Glutamatergic neuron (in vitro differentiated cells): ENCODE data around the gene ITGBL1. TPM values are rescaled to one million over a fixed set of nuclear protein-coding genes. Genes with fewer than 3 reads are reported as not detected.

ENCODE experiments used
- DNase-seq: peaks from one replicate; pipeline ENCODE4 v3.0.0; 2022
- H3K27ac Mint-ChIP-seq: one replicate; pipeline ENCODE4 v1.8.0; 2020; ENCODE audit warnings: mild to moderate bottlenecking, mixed read lengths, inconsistent platforms; ENCODE audit not compliant: unreplicated experiment
- H3K27me3 Mint-ChIP-seq: one replicate; pipeline ENCODE4 v1.8.0; 2020; ENCODE audit warnings: mild to moderate bottlenecking, moderate library complexity, mixed read lengths, inconsistent platforms; ENCODE audit not compliant: unreplicated experiment
- H3K36me3 Mint-ChIP-seq: one replicate; pipeline ENCODE4 v1.8.0; 2020; ENCODE audit warnings: mild to moderate bottlenecking, mixed read lengths, inconsistent platforms; ENCODE audit not compliant: unreplicated experiment
- H3K4me1 Mint-ChIP-seq: one replicate; pipeline ENCODE4 v1.8.0; 2020; ENCODE audit warnings: mild to moderate bottlenecking, low read depth, mixed read lengths, inconsistent platforms; ENCODE audit not compliant: unreplicated experiment
- H3K4me3 Mint-ChIP-seq: one replicate; pipeline ENCODE4 v1.8.0; 2020; ENCODE audit warnings: mild to moderate bottlenecking, mixed read lengths, inconsistent platforms; ENCODE audit not compliant: unreplicated experiment
- H3K9me3 Mint-ChIP-seq: one replicate; pipeline ENCODE4 v1.8.0; 2020; ENCODE audit warnings: mild to moderate bottlenecking, moderate library complexity, mixed read lengths, inconsistent platforms; ENCODE audit not compliant: unreplicated experiment
- CTCF ChIP-seq: fragments of 200-600 bp; sonication (generic); IDR thresholded peaks from one replicate; pipeline ENCODE4 v1.5.0; 2021; ENCODE audit not compliant: partially characterized antibody, unreplicated experiment
- total RNA-seq: library from RNA; stranded (reverse); fragmentation: NEBNext Ultra II Directional; extraction: Animal tissue kit (Norgen Biotek cat#: 25700); gene quantifications from one replicate; pipeline ENCODE4 v1.2.1, GENCODE V29; 2021; ENCODE audit not compliant: unreplicated experiment

ITGBL1 gene
- total RNA-seq, 1 donor from 2014 or later = not detected

GRCh38 chr13:101481421-101481820 lies 28.9 kb downstream of the ITGBL1 start:
- no peak overlapping the region for H3K27ac Mint-ChIP-seq
- TF ChIP-seq CTCF = no peak
- no peak for DNase-seq
- H3K27me3 Mint-ChIP-seq = no peaks in the 10 kb centered on the region
- H3K9me3 Mint-ChIP-seq = no peaks in the 10 kb centered on the region
- no peak overlapping the region for H3K4me3 Mint-ChIP-seq
- no peaks in the 10 kb centered on the region for H3K4me1 Mint-ChIP-seq
- H3K36me3 Mint-ChIP-seq = no peaks in the 10 kb centered on the region

GRCh38 chr13:101486708-101487437 lies 34.4 kb downstream of the ITGBL1 start:
- Mint-ChIP-seq H3K9me3 (no peaks in the 10 kb centered on the region), H3K27ac (no peak overlapping the region), H3K4me3 (no peak overlapping the region), H3K4me1 (no peaks in the 10 kb centered on the region), H3K36me3 (no peaks in the 10 kb centered on the region), H3K27me3 (no peaks in the 10 kb centered on the region)
- TF ChIP-seq CTCF = no peak
- DNase-seq = no peak

GRCh38 chr13:101487438-101487830 lies 35.0 kb downstream of the ITGBL1 start:
- Mint-ChIP-seq H3K27me3 (no peaks in the 10 kb centered on the region), H3K27ac (no peak overlapping the region), H3K9me3 (no peaks in the 10 kb centered on the region), H3K4me3 (no peak overlapping the region), H3K4me1 (no peaks in the 10 kb centered on the region), H3K36me3 (no peaks in the 10 kb centered on the region)
- TF ChIP-seq CTCF = no peak
- no peak for DNase-seq

GRCh38 chr13:101488734-101489133 lies 36.3 kb downstream of the ITGBL1 start:
- Mint-ChIP-seq H3K4me3 (no peak overlapping the region), H3K27ac (no peak overlapping the region), H3K9me3 (no peaks in the 10 kb centered on the region), H3K4me1 (no peaks in the 10 kb centered on the region), H3K27me3 (no peaks in the 10 kb centered on the region), H3K36me3 (no peaks in the 10 kb centered on the region)
- TF ChIP-seq CTCF = no peak
- DNase-seq = no peak

- Mint-ChIP-seq H3K4me1 (no peaks in the 10 kb centered on the region), H3K27me3 (no peaks in the 10 kb centered on the region), H3K36me3 (no peaks in the 10 kb centered on the region), H3K27ac (no peak overlapping the region), H3K4me3 (no peak overlapping the region), H3K9me3 (no peaks in the 10 kb centered on the region)
- TF ChIP-seq CTCF = no peak
- no peak for DNase-seq
Observed at GRCh38 chr13:101489643-101490405, 37.3 kb downstream of the ITGBL1 start.
